Breast epithelium (tissue), 4 donors: ENCODE data around the gene TMCO4. TPM values are rescaled to one million over a fixed set of nuclear protein-coding genes. Genes with fewer than 3 reads are reported as not detected.
"Not testable (repeated sequence)": the region's sequence is repeated elsewhere in the genome, so short reads cannot be mapped to it uniquely, and the experiment has no call there.

ENCODE experiments used
- DNase-seq, 2 donors: peaks; one replicate each; pipeline ENCODE4 v3.0.0-alpha.2; 2019; ENCODE audit warnings: low spot score in 2 of 2
- H3K27ac ChIP-seq, 2 donors: fragments of 200-600 bp; sonication (generic) in 1 of 2; one replicate each; pipeline ENCODE4 v1.5.1; 2016 to 2019; ENCODE audit warnings: mild to moderate bottlenecking in 1 of 2
- H3K27me3 ChIP-seq, 2 donors: fragments of 200-600 bp; sonication (generic) in 1 of 2; one replicate each; pipeline versions ENCODE4 v1.5.1 to v1.6.0; 2017 to 2019; ENCODE audit warnings: control low read depth in 1 of 2, mild to moderate bottlenecking in 1 of 2
- H3K36me3 ChIP-seq: fragments of 200-600 bp; one replicate; pipeline ENCODE4 v1.5.1; 2019
- H3K4me1 ChIP-seq, 2 donors: fragments of 200-600 bp; sonication (generic); one replicate each; pipeline ENCODE4 v1.5.1; 2016 to 2019; ENCODE audit warnings: control low read depth in 1 of 2
- H3K4me3 ChIP-seq, 3 donors: fragments of 200-600 bp; sonication (generic); 1 replicate in 2 of 3; 2 replicates in 1 of 3; pipeline ENCODE4 v1.5.1; 2016 to 2019; ENCODE audit warnings: mild to moderate bottlenecking in 3 of 3, moderate library complexity in 2 of 3
- H3K9me3 ChIP-seq, 2 donors: fragments of 200-600 bp; sonication (generic) in 1 of 2; one replicate each; pipeline ENCODE4 v1.5.1; 2016 to 2019; ENCODE audit warnings: control low read depth in 1 of 2
- CTCF ChIP-seq, 3 donors: fragments of 450-650 bp; IDR thresholded peaks; one replicate each; pipeline ENCODE4 v1.5.1; 2016 to 2017; ENCODE audit warnings: antibody characterized with exemption in 3 of 3, mild to moderate bottlenecking in 3 of 3, moderate library complexity in 3 of 3
- POLR2A ChIP-seq: fragments of 450-650 bp; IDR thresholded peaks from one replicate; pipeline ENCODE4 v1.6.1; 2016; ENCODE audit warnings: antibody characterized with exemption, mild to moderate bottlenecking, moderate library complexity
- POLR2AphosphoS5 ChIP-seq, 3 donors: sonication (generic); formaldehyde crosslinking; IDR thresholded peaks; one replicate each; pipeline ENCODE4 v1.6.1; 2017; ENCODE audit warnings: antibody characterized with exemption in 3 of 3
- intact Hi-C: fragments of 100-400 bp; cut with DNase I; formaldehyde crosslinking; loops from one replicate; pipeline ENCODE4 v1.15.1; 2023; ENCODE audit warnings: low total_unique reads
- total RNA-seq, 3 donors: library from RNA; depleted of rRNA; stranded (reverse); fragments of >200 nt; gene quantifications; one replicate each; pipeline ENCODE4 v1.1.0, GENCODE V29; 2016

The TMCO4 gene
- total RNA-seq, 3 donors from 2014 or later: 26.7 to 44.2 (median 34.1) TPM

GRCh38 chr1:19640363-19641316 is 159.1 kb downstream of the TMCO4 start:
- peak in 1 of 2 donors; percentile 49 for DNase-seq
- Histone ChIP-seq H3K4me3 (no peak overlapping the region), H3K27ac (peak overlapping the region in 1 of 2 donors; percentile 19), H3K27me3 (no peaks in the 10 kb centered on the region), H3K4me1 (peaks cover 0 to 9% of the 10 kb centered on the region in 2 donors), H3K9me3 (no peaks in the 10 kb centered on the region), H3K36me3 (no peaks in the 10 kb centered on the region)
- intact Hi-C loops: no loop called here
- TF ChIP-seq CTCF (IDR thresholded peaks at IDR 0.05): peak in 1 of 3 donors; percentile 11
- no peak for TF ChIP-seq POLR2AphosphoS5 (IDR thresholded peaks at IDR 0.05)

- TF ChIP-seq POLR2AphosphoS5 (IDR thresholded peaks at IDR 0.05): no peak
- TF ChIP-seq POLR2A: no peak
- no peak for TF ChIP-seq CTCF (IDR thresholded peaks at IDR 0.05)
- peaks cover 0 to 9% of the 10 kb centered on the region in 2 donors for H3K4me1 ChIP-seq
- H3K27ac ChIP-seq: no peak overlapping the region
- no peak for DNase-seq
- no peaks in the 10 kb centered on the region for H3K27me3 ChIP-seq
- no peak overlapping the region for H3K4me3 ChIP-seq
- intact Hi-C loops: no loop called here
- no peaks in the 10 kb centered on the region for H3K36me3 ChIP-seq
- no peaks in the 10 kb centered on the region for H3K9me3 ChIP-seq
Measured at GRCh38 chr1:19639999-19640362, 159.7 kb downstream of the TMCO4 start.

GRCh38 chr1:19639228-19639627 is 160.5 kb downstream of the TMCO4 start:
- H3K27ac ChIP-seq, DNase-seq, H3K9me3 ChIP-seq: not testable (repeated sequence)

GRCh38 chr1:19637606-19638005 is 162.1 kb downstream of the TMCO4 start:
- intact Hi-C loops: no loop called here
- Histone ChIP-seq H3K27ac (no peak overlapping the region), H3K4me1 (no peaks in the 10 kb centered on the region), H3K36me3 (no peaks in the 10 kb centered on the region), H3K27me3 (no peaks in the 10 kb centered on the region), H3K4me3 (no peak overlapping the region), H3K9me3 (no peaks in the 10 kb centered on the region)
- TF ChIP-seq POLR2AphosphoS5 (IDR thresholded peaks at IDR 0.05) (no peak), CTCF (IDR thresholded peaks at IDR 0.05) (no peak), POLR2A (no peak)
- no peak for DNase-seq

More at GRCh38 chr1:19639228-19639627, 160.5 kb downstream of the TMCO4 start:
- H3K36me3 ChIP-seq, H3K27me3 ChIP-seq, H3K4me3 ChIP-seq, intact Hi-C loops, H3K4me1 ChIP-seq: not testable (repeated sequence)

GRCh38 chr1:19636749-19637148 is 163.0 kb downstream of the TMCO4 start:
- H3K27me3 ChIP-seq, intact Hi-C loops, H3K4me3 ChIP-seq, H3K27ac ChIP-seq, H3K4me1 ChIP-seq, H3K9me3 ChIP-seq, H3K36me3 ChIP-seq: not testable (repeated sequence)
- DNase-seq: peak in 1 of 2 donors; percentile 30

- no peak for TF ChIP-seq CTCF (IDR thresholded peaks at IDR 0.05)
- no peak for TF ChIP-seq POLR2AphosphoS5 (IDR thresholded peaks at IDR 0.05)
- TF ChIP-seq POLR2A: no peak
Measured at GRCh38 chr1:19636065-19636464, 163.7 kb downstream of the TMCO4 start.

More at GRCh38 chr1:19636065-19636464, 163.7 kb downstream of the TMCO4 start:
- no peak for DNase-seq
- no peaks in the 10 kb centered on the region for H3K36me3 ChIP-seq
- no peak overlapping the region for H3K27ac ChIP-seq
- no peaks in the 10 kb centered on the region for H3K4me1 ChIP-seq
- H3K9me3 ChIP-seq: no peaks in the 10 kb centered on the region
- H3K27me3 ChIP-seq: no peaks in the 10 kb centered on the region
- H3K4me3 ChIP-seq: no peak overlapping the region
- intact Hi-C loops: no loop called here
